ENCODE measurements around the gene PRSS53. TPM values are rescaled to one million over a fixed set of nuclear protein-coding genes. Genes with fewer than 3 reads are reported as not detected.
A peak's percentile ranks its signal among the peaks of the same experiment; 100 is the strongest.

The PRSS53 gene
- total and polyA plus RNA-seq, 2 experiments from 2014 or later = 0.36 to 2.7 TPM

- Mint-ChIP-seq H3K27me3 (ENCODE audit: insufficient read depth, low read depth, poor library complexity) (peaks cover 18% of the 10 kb centered on the region), H3K27ac (no peak overlapping the region), H3K4me1 (peaks cover 9% of the 10 kb centered on the region; the same call in 1 of the 3 replicates), H3K4me3 (peak overlapping the region; percentile 8; the same call in 1 of the 3 replicates), H3K9me3 (peaks cover 4% of the 10 kb centered on the region), H3K36me3 (ENCODE audit: low read depth) (peaks cover 26% of the 10 kb centered on the region)
- H3K4me2 ChIP-seq = no peak overlapping the region
- no peak overlapping the region for H3K4me3 ChIP-seq
- ATAC-seq (no peak), DNase-seq (ENCODE audit: low spot score) (no peak)
- H3K36me3 ChIP-seq (ENCODE audit: insufficient read depth) = no peaks in the 10 kb centered on the region
- peaks cover 6% of the 10 kb centered on the region; the same call in 1 of the 2 replicates for H3K4me1 ChIP-seq (ENCODE audit: insufficient read depth)
- peaks cover 15% of the 10 kb centered on the region; the same call in 1 of the 2 replicates for H3F3A ChIP-seq (replicated peaks; ENCODE audit: low read depth)
- H3K27ac ChIP-seq (ENCODE audit: low read depth) = no peak overlapping the region
- no peaks in the 10 kb centered on the region for H3K79me2 ChIP-seq (replicated peaks; ENCODE audit: insufficient read depth)
- no peak overlapping the region for H2AFZ ChIP-seq
- peaks cover 7% of the 10 kb centered on the region for H4K20me1 ChIP-seq (replicated peaks; ENCODE audit: insufficient read depth)
- H3K27me3 ChIP-seq (ENCODE audit: insufficient read depth) = no peaks in the 10 kb centered on the region
- H3K9me2 ChIP-seq (ENCODE audit: insufficient read depth) = no peaks in the 10 kb centered on the region
- TF ChIP-seq JUNB (IDR thresholded peaks at IDR 0.05; ENCODE audit: unreplicated experiment) = no peak
- TF ChIP-seq ZNF331 (CRISPR knock-in tag; IDR thresholded peaks at IDR 0.05; ENCODE audit: low read depth) = no peak
- TF ChIP-seq NANOG (IDR thresholded peaks at IDR 0.05; ENCODE audit: borderline replicate concordance) = no peak
- no peak for TF ChIP-seq EZH2phosphoT487 (IDR thresholded peaks at IDR 0.05; ENCODE audit: unreplicated experiment)
- TF ChIP-seq ZNF114 (CRISPR knock-in tag; IDR thresholded peaks at IDR 0.05) = no peak
- TF ChIP-seq CTCF (conservative IDR thresholded peaks at IDR 0.05; ENCODE audit: low read depth in 2 of 2) = no peak
- no peak for TF ChIP-seq ETS1 (IDR thresholded peaks at IDR 0.05)
- TF ChIP-seq REST (IDR thresholded peaks at IDR 0.05; ENCODE audit: unreplicated experiment) = no peak
- no peak for TF ChIP-seq POLR2AphosphoS5 (IDR thresholded peaks at IDR 0.05; ENCODE audit: low read depth)
- TF ChIP-seq CREB1 (CRISPR knock-in tag; IDR thresholded peaks at IDR 0.05; ENCODE audit: low read depth) = no peak
- no peak for TF ChIP-seq EZH2 (IDR thresholded peaks at IDR 0.05; ENCODE audit: low read depth, unreplicated experiment)
These were observed 21.6 kb upstream of the PRSS53 start for GRCh38 chr16:31110106-31111034.
